Fibroblast of the conjunctiva (primary cell): ENCODE results near the gene SIKE1.
"Not testable (repeated sequence)": the region's sequence is repeated elsewhere in the genome, so short reads cannot be mapped to it uniquely, and the experiment has no call there.

Source experiments
- DNase-seq: peaks from one replicate; pipeline ENCODE4 v3.0.0-alpha.2; 2010; ENCODE audit warnings: low read depth

The SIKE1 gene

GRCh38 chr1:114780344-114781226 lies at the start of gene SIKE1:
Gene SIKE1, minus strand, starts transcription at chr1:114780685. Its CDS starts 78 bp downstream, at chr1:114780607.
- peak; percentile 91 for DNase-seq

- DNase-seq = not testable (repeated sequence)
Measured at GRCh38 chr1:114830075-114830474, 49.6 kb upstream of the SIKE1 start.

GRCh38 chr1:114828251-114828650 lies 47.8 kb upstream of the SIKE1 start:
- DNase-seq = no peak

- DNase-seq = no peak
Measured at GRCh38 chr1:114821978-114822377, 41.5 kb upstream of the SIKE1 start.

- DNase-seq = no peak
Measured at GRCh38 chr1:114820392-114820791, 39.9 kb upstream of the SIKE1 start.

GRCh38 chr1:114819869-114820268 lies 39.4 kb upstream of the SIKE1 start:
- DNase-seq = no peak

GRCh38 chr1:114804449-114804848 lies 24.0 kb upstream of the SIKE1 start:
- DNase-seq = not testable (repeated sequence)

- DNase-seq = no peak
Measured at GRCh38 chr1:114803001-114803400, 22.5 kb upstream of the SIKE1 start.

GRCh38 chr1:114794038-114794437 lies 13.6 kb upstream of the SIKE1 start:
- DNase-seq = no peak

GRCh38 chr1:114790581-114790980 lies 10.1 kb upstream of the SIKE1 start:
- DNase-seq = not testable (repeated sequence)

GRCh38 chr1:114786440-114786839 lies 6.0 kb upstream of the SIKE1 start:
- not testable (repeated sequence) for DNase-seq

- DNase-seq = no peak
Measured at GRCh38 chr1:114782476-114782875, 2.0 kb upstream of the SIKE1 start.

- no peak for DNase-seq
Measured at GRCh38 chr1:114779722-114780121, 763 bp downstream of the SIKE1 start.

- DNase-seq = not testable (repeated sequence)
Measured at GRCh38 chr1:114776726-114777125, 3.8 kb downstream of the SIKE1 start.

- DNase-seq = no peak
Measured at GRCh38 chr1:114771992-114772391, 8.5 kb downstream of the SIKE1 start.

- no peak for DNase-seq
Measured at GRCh38 chr1:114770989-114771388, 9.5 kb downstream of the SIKE1 start.

GRCh38 chr1:114764689-114765088 lies 15.8 kb downstream of the SIKE1 start:
- DNase-seq = no peak

- DNase-seq = no peak
Measured at GRCh38 chr1:114758256-114758832, 22.1 kb downstream of the SIKE1 start.

GRCh38 chr1:114757455-114758255 lies 22.8 kb downstream of the SIKE1 start, which contains the start of gene CSDE1:
Gene CSDE1, minus strand, starts transcription at chr1:114757984. Its CDS starts 18,094 bp downstream, at chr1:114739890.
- DNase-seq = peak; percentile 98

- peak; percentile 16 for DNase-seq
Measured at GRCh38 chr1:114756949-114757454, 23.5 kb downstream of the SIKE1 start.

- DNase-seq = no peak
Measured at GRCh38 chr1:114756009-114756892, 24.2 kb downstream of the SIKE1 start.
